GM12878 (cell line): ENCODE data around the gene TCF12. TPM values are rescaled to one million over a fixed set of nuclear protein-coding genes. Genes with fewer than 3 reads are reported as not detected.

ENCODE experiments used
- ATAC-seq: fragments of 200-7000 bp; cut with Tn5 transposase; 3 replicates; pipeline ENCODE4 v1.9.1; 2020; ENCODE audit warnings: mild to moderate bottlenecking, moderate library complexity
- BruUV-seq: library from RNA; stranded (reverse); fragments of 400-500 nt; replicated peaks from 2 replicates; lab custom pipeline; 2021; lab: Mats Ljungman, UMichigan
- CTCF ChIA-PET: fragments of 300-600 bp; sonication (Branson Sonifier 250); formaldehyde crosslinking; extraction: SDS; loops from one replicate; lab custom pipeline; 2021; ENCODE audit warnings: inconsistent platforms; lab: Yijun Ruan, JAX
- POLR2A ChIA-PET: fragments of 350-600 bp; formaldehyde crosslinking; extraction: SDS; loops from one replicate; lab custom pipeline; 2021; ENCODE audit warnings: inconsistent platforms; lab: Charles Lee
- RAD21 ChIA-PET: fragments of 300-600 bp; sonication (Branson Sonifier 250); formaldehyde crosslinking; loops from one replicate; lab custom pipeline; 2023; ENCODE audit warnings: antibody characterized with exemption; ENCODE audit not compliant: unreplicated experiment; lab: Charles Lee
- SMC1A ChIA-PET: fragments of 300-600 bp; sonication (Branson Sonifier 250); formaldehyde crosslinking; loops from one replicate; lab custom pipeline; 2023; ENCODE audit not compliant: unreplicated experiment, uncharacterized antibody; lab: Charles Lee
- DNase-seq: peaks from one replicate; pipeline ENCODE4 v3.0.0-alpha.2; 2011; ENCODE audit warnings: low read depth, low spot score
- FAIRE-seq: peaks from 3 replicates; lab custom pipeline; 2011; peaks lifted over from hg19 to GRCh38; lab: Jason Lieb, UNC
- H2AFZ ChIP-seq: 2 replicates; pipeline ENCODE4 v1.6.0; 2011; ENCODE audit warnings: low read depth, low read length, control low read depth; ENCODE audit not compliant: control insufficient read depth
- H3K27ac ChIP-seq: 2 replicates; pipeline ENCODE4 v1.5.1; 2011; ENCODE audit warnings: control low read depth; ENCODE audit not compliant: control insufficient read depth, insufficient read depth
- H3K27me3 ChIP-seq, 2 experiments: replicated peaks in 1 of 2; 2 replicates each; pipeline versions ENCODE4 v1.6.0 to v1.6.1; 2011; ENCODE audit warnings: low read length in 1 of 2; ENCODE audit not compliant: control insufficient read depth in 2 of 2, insufficient read depth in 2 of 2
- H3K36me3 ChIP-seq, 2 experiments: 2 replicates each; pipeline ENCODE4 v1.5.1; 2011; ENCODE audit warnings: low read length in 1 of 2; ENCODE audit not compliant: control insufficient read depth in 2 of 2, insufficient read depth in 2 of 2
- H3K4me1 ChIP-seq: 2 replicates; pipeline ENCODE4 v1.6.1; 2011; ENCODE audit warnings: mild to moderate bottlenecking, low read length, moderate library complexity, mixed read lengths; ENCODE audit not compliant: control insufficient read depth, insufficient read depth
- H3K4me2 ChIP-seq: 2 replicates; pipeline ENCODE4 v1.6.0; 2011; ENCODE audit warnings: control low read depth; ENCODE audit not compliant: control insufficient read depth, insufficient read depth
- H3K4me3 ChIP-seq: fragments of 200-600 bp; sonication (generic); 2 replicates; pipeline ENCODE4 v1.5.1; 2016
- H3K79me2 ChIP-seq: 2 replicates; pipeline ENCODE4 v1.6.0; 2011; ENCODE audit warnings: low read length; ENCODE audit not compliant: control insufficient read depth, insufficient read depth
- H3K9ac ChIP-seq: 2 replicates; pipeline ENCODE4 v1.8.0; 2011; ENCODE audit warnings: low read length, control low read depth, mixed read lengths; ENCODE audit not compliant: control insufficient read depth, insufficient read depth
- H3K9me3 ChIP-seq: replicated peaks from 3 replicates; pipeline ENCODE4 v1.5.1; 2011; ENCODE audit warnings: mild to moderate bottlenecking, low read length; ENCODE audit not compliant: control insufficient read depth, insufficient read depth
- H4K20me1 ChIP-seq: 2 replicates; pipeline ENCODE4 v1.6.0; 2011; ENCODE audit not compliant: control insufficient read depth, insufficient read depth
- ATF2 ChIP-seq: IDR thresholded peaks from 2 replicates; pipeline ENCODE4 v1.6.1; 2012; ENCODE audit warnings: low read length, inconsistent platforms
- CBFB ChIP-seq: IDR thresholded peaks from 2 replicates; pipeline ENCODE4 v1.6.1; 2016; ENCODE audit warnings: antibody characterized with exemption, low read depth
- CBX5 ChIP-seq: sonication (generic); IDR thresholded peaks from 2 replicates; pipeline ENCODE4 v1.6.1; 2016; ENCODE audit warnings: low read depth, moderate library complexity, mild to moderate bottlenecking, inconsistent platforms
- CREM ChIP-seq: IDR thresholded peaks from 2 replicates; pipeline ENCODE4 v1.6.1; 2014; ENCODE audit warnings: antibody characterized with exemption, low read depth
- EGR1 ChIP-seq, 2 experiments: IDR thresholded peaks; 1 replicate in 1 of 2; 2 replicates in 1 of 2; pipeline ENCODE4 v1.6.1; 2011 to 2012; ENCODE audit warnings: low read depth in 2 of 2, low read length in 2 of 2, borderline replicate concordance in 1 of 2, mild to moderate bottlenecking in 1 of 2, moderate library complexity in 1 of 2
- EZH2 ChIP-seq: IDR thresholded peaks from 2 replicates; pipeline ENCODE4 v1.6.1; 2012; ENCODE audit warnings: low read depth, mild to moderate bottlenecking, control low read depth, inconsistent platforms, low read length, borderline replicate concordance; ENCODE audit not compliant: control insufficient read depth
- NR2F1 ChIP-seq: fragments of 450-650 bp; conservative IDR thresholded peaks from 2 replicates; pipeline ENCODE4 v1.6.1; 2017; ENCODE audit warnings: mild to moderate bottlenecking
- NRF1 ChIP-seq: conservative IDR thresholded peaks from 2 replicates; pipeline ENCODE4 v1.6.1; 2011; ENCODE audit warnings: mild to moderate bottlenecking, low read depth, low read length, improper control_type of control experiment
- ZBTB40 ChIP-seq: fragments of 450-650 bp; IDR thresholded peaks from 2 replicates; pipeline ENCODE4 v1.6.1; 2016; ENCODE audit warnings: mild to moderate bottlenecking, moderate library complexity, borderline replicate concordance
- WGBS: methylation state at CpG from one replicate; pipeline ENCODE4 v1.1.6; 2016; ENCODE audit warnings: low lambda C conversion rate; ENCODE audit not compliant: insufficient replicate concordance, insufficient coverage; ENCODE audit errors: missing lambda C conversion rate; 5-methylcytosine and 5-hydroxymethylcytosine counted together
- in situ Hi-C: fragments of 300-500 bp; cut with MboI; formaldehyde crosslinking; loops from 9 replicates; pipeline ENCODE4 v1.14.3; 2018; ENCODE audit warnings: mixed read lengths
- intact Hi-C: fragments of 100-400 bp; cut with micrococcal nuclease; formaldehyde crosslinking; loops from one replicate; pipeline ENCODE4 v1.14.2; 2022; ENCODE audit not compliant: unreplicated experiment
- polyA plus RNA-seq, 11 experiments: library from polyadenylated mRNA; depleted of rRNA in 4 of 11; unstranded in 6 of 11; stranded (reverse) in 5 of 11; fragments of >200 nt; fragmentation: Nextera tagmentation in 4 of 11; fragmentation: Illumina TruSeq in 1 of 11; extraction: Ambion mirVana in 4 of 11; extraction: Trizol in 1 of 11; gene quantifications; 1 replicate in 1 of 11; 2 replicates in 10 of 11; pipeline versions ENCODE4 v1.2.1 to v1.2.3, GENCODE V29; 2011 to 2016; ENCODE audit warnings: inconsistent platforms in 2 of 11, missing spikeins in 2 of 11, low read depth in 1 of 11
- total RNA-seq, 4 experiments: library from RNA; depleted of rRNA in 3 of 4; stranded (reverse); fragments of >200 nt in 3 of 4; fragmentation: Illumina TruSeq in 1 of 4; extraction: Trizol in 1 of 4; gene quantifications; 2 replicates each; pipeline versions ENCODE4 v1.2.1 to v1.2.3, GENCODE V29; 2013 to 2021

Gene TCF12
- total and polyA plus RNA-seq, 10 of the 15 experiments (the other 5 are each of a cell fraction or from before 2014, with no cell fraction given), result 8.2 to 70.9 (median 49.5) TPM

DNA sequence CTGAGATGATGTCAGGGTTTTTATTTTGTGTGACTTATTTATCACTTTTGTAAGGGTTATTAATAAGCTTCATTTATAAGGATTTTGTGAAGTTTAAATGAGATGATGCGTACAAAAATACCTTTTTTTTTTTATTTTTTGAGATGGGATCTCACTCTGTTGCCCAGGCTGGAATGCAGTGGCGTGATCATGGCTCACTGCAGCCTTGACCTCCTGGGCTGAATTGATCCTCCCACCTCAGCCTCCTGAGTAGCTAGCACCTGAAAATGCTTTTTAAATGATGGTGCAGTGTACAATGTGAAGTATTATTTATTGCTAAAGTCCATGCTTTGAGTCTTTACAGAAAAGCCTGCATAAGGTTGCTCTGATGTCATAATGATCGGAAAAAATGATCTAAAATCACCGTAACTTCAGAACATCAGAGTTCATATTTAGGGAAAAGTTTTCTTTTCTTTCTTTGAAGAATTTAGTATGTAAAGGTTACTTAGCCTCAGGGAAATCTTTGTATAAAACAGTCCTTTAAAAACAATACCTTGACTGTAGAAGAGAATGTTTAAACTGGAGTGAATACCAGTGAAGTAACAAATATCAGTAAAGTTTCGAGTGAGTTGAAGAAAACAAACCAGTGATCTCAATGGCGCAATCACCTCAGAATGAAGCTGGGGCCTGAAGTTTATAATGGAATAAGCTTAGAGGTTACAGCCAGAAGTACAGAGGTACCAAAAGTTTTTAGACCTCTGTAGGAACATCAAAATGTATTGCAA lies 29.7 kb downstream of the TCF12 start:
- DNase-seq (no peak), ATAC-seq (no peak)
- in situ Hi-C loops, result no loop called here
- Histone ChIP-seq H3K27me3 (no peaks in the 10 kb centered on the region), H3K36me3 (no peaks in the 10 kb centered on the region; a peak in 1 of 4 replicates), H3K4me1 (peaks cover 15% of the 10 kb centered on the region), H2AFZ (no peak overlapping the region), H4K20me1 (no peaks in the 10 kb centered on the region), H3K9ac (no peak overlapping the region), H3K79me2 (peaks cover 41% of the 10 kb centered on the region), H3K4me2 (no peak overlapping the region), H3K4me3 (no peak overlapping the region)
- no TSS peak for BruUV-seq
- ChIA-PET SMC1A (interaction anchor here (0.6 to 1.6 kb wide), 3 partner anchors 18 to 136 kb away, joined by 3 to 6 read pairs (median 3); no protein-coding TSS in a partner anchor), CTCF (interaction anchor here (0.6 to 1.8 kb wide), 3 partner anchors 19 to 151 kb away, joined by 3 to 4 read pairs (median 4); no protein-coding TSS in a partner anchor)
- over 99% methylated on average over 6 of the region's 6 CpGs for WGBS
- TF ChIP-seq ATF2 (no peak), CBFB (no peak), NRF1 (no peak), CBX5 (no peak), EZH2 (no peak), CREM (no peak), EGR1 (IDR thresholded peaks at IDR 0.05; ENCODE audit: borderline replicate concordance in 1 of 2, low read depth in 2 of 2, low read length in 2 of 2) (no peak), NR2F1 (no peak), ZBTB40 (no peak)
- TF ChIP-seq, all 136 proteins: peak for 0
- RAD21 ChIA-PET, result interaction anchor here (0.5 to 1.0 kb wide), 2 partner anchors 30 to 708 kb away, joined by 3 to 5 read pairs; partner anchors contain the start of gene TCF12
- POLR2A ChIA-PET, result no interaction called here
- peak; percentile 7 for FAIRE-seq
- intact Hi-C loops, result no loop called here
- H3K27ac ChIP-seq, result no peak overlapping the region
- peaks cover 3% of the 10 kb centered on the region for H3K9me3 ChIP-seq
